Upper lobe of left lung (tissue), 6 donors: ENCODE results near the gene RAB11FIP4. TPM values are rescaled to one million over a fixed set of nuclear protein-coding genes. Genes with fewer than 3 reads are reported as not detected.

Experiments used
- ATAC-seq, 2 donors: fragments of 200-7000 bp; cut with Tn5 transposase; one replicate each; pipeline ENCODE4 v1.9.1; 2022; ENCODE audit warnings: mild to moderate bottlenecking in 2 of 2, moderate library complexity in 2 of 2; ENCODE audit not compliant: low FRiP score in 2 of 2
- DNase-seq, 2 donors: peaks; one replicate each; pipeline ENCODE4 v3.0.0-alpha.2; 2019 to 2020
- H3K27ac ChIP-seq, 4 donors: fragments of 200-600 bp; sonication (generic); one replicate each; pipeline ENCODE4 v1.5.1; 2016 to 2019
- H3K27me3 ChIP-seq, 4 donors: fragments of 200-600 bp; sonication (generic); one replicate each; pipeline ENCODE4 v1.5.1; 2017 to 2019
- H3K36me3 ChIP-seq, 4 donors: fragments of 200-600 bp; sonication (generic); one replicate each; pipeline ENCODE4 v1.5.1; 2016 to 2019
- H3K4me1 ChIP-seq, 4 donors: fragments of 200-600 bp; sonication (generic); one replicate each; pipeline ENCODE4 v1.5.1; 2018 to 2019
- H3K4me3 ChIP-seq, 4 donors: fragments of 200-600 bp; sonication (generic); one replicate each; pipeline ENCODE4 v1.5.1; 2017 to 2019; ENCODE audit warnings: mild to moderate bottlenecking in 2 of 4, moderate library complexity in 1 of 4
- H3K9me3 ChIP-seq, 4 donors: fragments of 200-600 bp; sonication (generic); one replicate each; pipeline ENCODE4 v1.5.1; 2018 to 2019
- CTCF ChIP-seq, 6 experiments: fragments of 450-650 bp in 4 of 6; fragments of 200-600 bp in 2 of 6; sonication (generic) in 2 of 6; IDR thresholded peaks; one replicate each; pipeline ENCODE4 v1.5.1; 2016 to 2019; ENCODE audit warnings: antibody characterized with exemption in 6 of 6
- EP300 ChIP-seq, 4 donors: sonication (generic); formaldehyde crosslinking; IDR thresholded peaks; one replicate each; pipeline ENCODE4 v1.5.1; 2017; ENCODE audit warnings: antibody characterized with exemption in 4 of 4, control low read depth in 2 of 4
- POLR2A ChIP-seq, 4 donors: fragments of 450-650 bp; IDR thresholded peaks; one replicate each; pipeline ENCODE4 v1.5.1; 2016 to 2017; ENCODE audit warnings: antibody characterized with exemption in 4 of 4, mild to moderate bottlenecking in 2 of 4
- POLR2AphosphoS5 ChIP-seq, 2 donors: sonication (generic); formaldehyde crosslinking; IDR thresholded peaks; one replicate each; pipeline ENCODE4 v1.5.1; 2017; ENCODE audit warnings: antibody characterized with exemption in 2 of 2
- WGBS, 2 donors: methylation state at CpG; one replicate each; pipeline ENCODE4 v1.1.5; 2017 to 2018; 5-methylcytosine and 5-hydroxymethylcytosine counted together
- total RNA-seq, 6 donors: library from RNA; depleted of rRNA in 4 of 6; stranded (reverse); fragments of >200 nt in 4 of 6; gene quantifications; one replicate each; pipeline versions ENCODE4 v1.1.0 to v1.2.1, GENCODE V29; 2016 to 2021
- donor health status: DM: no; HTN: no; CAD: no; lungs with moderate emphysema.
- donor health status: DM: no; HTN: yes; CAD: no; lungs with severe emphysema.

Gene RAB11FIP4
- total RNA-seq, 6 donors from 2014 or later: 15.2 to 36.1 (median 23.3) TPM

GRCh38 chr17:31522284-31522931, 130.9 kb downstream of the RAB11FIP4 start:
- Histone ChIP-seq H3K36me3 (peaks cover 0 to 30% (median 15%) of the 10 kb centered on the region in 4 donors), H3K27ac (no peak overlapping the region), H3K9me3 (peaks cover 0 to 9% (median 0%) of the 10 kb centered on the region in 4 donors), H3K4me1 (peaks cover 0 to 6% (median 0%) of the 10 kb centered on the region in 4 donors), H3K27me3 (no peaks in the 10 kb centered on the region), H3K4me3 (no peak overlapping the region)
- DNase-seq (no peak), ATAC-seq (no peak)
- 77 to 90% methylated on average over 9 to 15 of the region's 16 CpGs for WGBS, 2 donors
- no peak for TF ChIP-seq CTCF (IDR thresholded peaks at IDR 0.05)
- TF ChIP-seq POLR2A (IDR thresholded peaks at IDR 0.05): no peak
- TF ChIP-seq EP300 (IDR thresholded peaks at IDR 0.05): no peak
- no peak for TF ChIP-seq POLR2AphosphoS5 (IDR thresholded peaks at IDR 0.05)

- no peak overlapping the region for H3K27ac ChIP-seq
- TF ChIP-seq POLR2AphosphoS5 (IDR thresholded peaks at IDR 0.05): no peak
- no peak for TF ChIP-seq CTCF (IDR thresholded peaks at IDR 0.05)
- TF ChIP-seq EP300 (IDR thresholded peaks at IDR 0.05): no peak
- TF ChIP-seq POLR2A (IDR thresholded peaks at IDR 0.05): no peak
- peaks cover 0 to 6% (median 0%) of the 10 kb centered on the region in 4 donors for H3K4me1 ChIP-seq
- DNase-seq: no peak
- H3K9me3 ChIP-seq: peaks cover 0 to 9% (median 0%) of the 10 kb centered on the region in 4 donors
- no peak for ATAC-seq
- H3K36me3 ChIP-seq: peaks cover 0 to 30% (median 15%) of the 10 kb centered on the region in 4 donors
- no peaks in the 10 kb centered on the region for H3K27me3 ChIP-seq
- no peak overlapping the region for H3K4me3 ChIP-seq
- WGBS, 2 donors: 60 to 92% methylated on average over 1 to 9 of the region's 9 CpGs
Measured at GRCh38 chr17:31522987-31523495, 131.6 kb downstream of the RAB11FIP4 start.

- DNase-seq: peak in 1 of 2 donors; percentile 68
- WGBS, 2 donors: 93 to 95% methylated on average over 9 to 14 of the region's 14 CpGs
- no peaks in the 10 kb centered on the region for H3K27me3 ChIP-seq
- H3K4me3 ChIP-seq: no peak overlapping the region
- no peak overlapping the region for H3K27ac ChIP-seq
- H3K9me3 ChIP-seq: peaks cover 0 to 9% (median 0%) of the 10 kb centered on the region in 4 donors
- no peak for ATAC-seq
- H3K36me3 ChIP-seq: peaks cover 0 to 36% (median 18%) of the 10 kb centered on the region in 4 donors
- peaks cover 0 to 6% (median 0%) of the 10 kb centered on the region in 4 donors for H3K4me1 ChIP-seq
- TF ChIP-seq EP300 (IDR thresholded peaks at IDR 0.05) (no peak), POLR2A (IDR thresholded peaks at IDR 0.05) (no peak), POLR2AphosphoS5 (IDR thresholded peaks at IDR 0.05) (no peak), CTCF (IDR thresholded peaks at IDR 0.05) (no peak)
Measured at GRCh38 chr17:31523862-31524730, 132.6 kb downstream of the RAB11FIP4 start.

- Histone ChIP-seq H3K36me3 (peaks cover 0 to 36% (median 19%) of the 10 kb centered on the region in 4 donors), H3K27ac (no peak overlapping the region)
Measured at GRCh38 chr17:31524926-31525800, 133.7 kb downstream of the RAB11FIP4 start.

More at GRCh38 chr17:31524926-31525800, 133.7 kb downstream of the RAB11FIP4 start:
- Histone ChIP-seq H3K9me3 (peaks cover 0 to 9% (median 0%) of the 10 kb centered on the region in 4 donors), H3K4me3 (no peak overlapping the region), H3K4me1 (peaks cover 0 to 6% (median 0%) of the 10 kb centered on the region in 4 donors), H3K27me3 (no peaks in the 10 kb centered on the region)
- ATAC-seq (peak; percentile 84 to 87), DNase-seq (peak; percentile 86 to 88)
- WGBS, 2 donors: 74 to 85% methylated on average over 20 to 31 of the region's 31 CpGs
- TF ChIP-seq CTCF (IDR thresholded peaks at IDR 0.05) (peak; percentile 76 to 94 (median 90)), EP300 (IDR thresholded peaks at IDR 0.05) (no peak), POLR2A (IDR thresholded peaks at IDR 0.05) (no peak)
